ENCODE data around the gene RC3H1.

RC3H1 gene

GRCh38 chr1:173886746-173887611, 135.2 kb downstream of the RC3H1 start:
- DNase-seq (ENCODE audit: low spot score), result no peak

- no peak for DNase-seq (ENCODE audit: low spot score)
These were observed 137.5 kb downstream of the RC3H1 start for GRCh38 chr1:173884701-173885100.

Measured in GM03348 (cell line).